ENCODE results near the gene BSCL2. TPM values are rescaled to one million over a fixed set of nuclear protein-coding genes. Genes with fewer than 3 reads are reported as not detected.
"Not testable (repeated sequence)": the region's sequence is repeated elsewhere in the genome, so short reads cannot be mapped to it uniquely, and the experiment has no call there.

Gene BSCL2
- total and polyA plus RNA-seq, 4 donors, result 147 to 261 (median 201) TPM

DNA sequence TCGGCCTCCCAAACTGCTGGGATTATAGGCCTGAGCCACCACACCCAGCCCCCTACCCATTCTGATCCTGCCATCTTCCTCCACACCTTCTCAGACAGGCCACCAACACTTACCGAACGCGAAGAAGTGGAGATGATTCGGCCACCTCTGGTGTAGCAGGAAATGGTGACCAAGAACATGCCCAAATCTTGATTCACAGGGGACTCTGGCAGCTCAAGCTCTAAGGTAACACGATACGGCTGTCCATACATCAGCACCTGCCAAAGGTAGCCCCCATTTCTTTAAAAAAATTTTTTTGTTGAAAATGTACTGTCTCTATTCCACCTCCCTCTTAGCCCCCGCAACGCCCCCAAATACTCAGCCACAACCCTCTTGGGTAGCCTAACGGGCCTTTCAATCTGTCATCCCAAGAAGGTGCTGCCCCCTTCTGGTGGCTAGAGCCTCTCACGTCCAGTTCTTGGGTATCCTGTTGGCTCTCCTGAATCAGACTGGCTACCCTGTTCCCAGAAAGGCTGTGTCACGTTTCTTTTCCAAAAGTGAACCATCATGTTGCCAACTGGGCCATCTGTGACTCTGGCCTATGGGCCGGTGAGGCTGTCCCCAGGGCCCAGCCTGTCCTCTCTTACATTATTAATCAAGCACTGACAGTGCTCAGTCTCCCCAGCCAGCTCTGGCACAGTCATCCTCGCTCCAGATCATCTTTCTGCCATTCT is 12.6 kb downstream of the BSCL2 start:
- peak in 4 of 6 donors; percentile 47 to 89 (median 72) for DNase-seq (ENCODE audit: low read depth in 4 of 6, low spot score in 6 of 6)
- Histone ChIP-seq H3K27me3 (ENCODE audit: control insufficient read depth, insufficient read depth, low read length) (no peaks in the 10 kb centered on the region), H3K4me3 (ENCODE audit: low read depth, low read length) (no peak overlapping the region), H3K36me3 (ENCODE audit: control insufficient read depth, insufficient read depth, low read length) (peaks cover 64% of the 10 kb centered on the region), H3K9me3 (ENCODE audit: control insufficient read depth, insufficient read depth, low read length) (no peaks in the 10 kb centered on the region), H3K27ac (ENCODE audit: low read depth, low read length) (no peak overlapping the region), H3K4me1 (ENCODE audit: control insufficient read depth, insufficient read depth, low read length) (peaks cover 7% of the 10 kb centered on the region)
- WGBS (ENCODE audit: insufficient coverage), result 52% methylated on average over 12 of the region's 14 CpGs

DNA sequence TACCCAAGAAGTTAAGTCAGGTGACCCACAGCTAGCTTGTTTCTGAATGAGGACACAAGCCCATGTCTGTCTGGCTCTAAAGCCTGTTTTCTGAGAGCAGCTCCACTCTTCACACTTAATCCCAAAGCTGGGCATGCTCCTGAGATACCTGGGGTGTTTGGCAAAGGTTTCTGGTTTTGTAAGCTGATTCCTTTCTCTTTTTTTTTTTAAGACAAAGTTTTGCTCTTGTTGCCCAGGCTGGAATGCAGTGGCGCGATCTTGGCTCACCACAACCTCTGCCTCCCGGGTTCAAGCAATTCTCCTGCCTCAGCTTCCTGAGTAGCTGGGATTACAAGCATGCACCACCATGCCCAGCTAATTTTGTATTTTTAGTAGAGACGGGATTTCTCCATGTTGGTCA is 13.6 kb downstream of the BSCL2 start:
- not testable (repeated sequence) for H3K27ac ChIP-seq (ENCODE audit: low read depth, low read length); DNase-seq (ENCODE audit: low read depth in 4 of 6, low spot score in 6 of 6); H3K4me1 ChIP-seq (ENCODE audit: control insufficient read depth, insufficient read depth, low read length); H3K27me3 ChIP-seq (ENCODE audit: control insufficient read depth, insufficient read depth, low read length); H3K9me3 ChIP-seq (ENCODE audit: control insufficient read depth, insufficient read depth, low read length); H3K4me3 ChIP-seq (ENCODE audit: low read depth, low read length)
- no CpG with 5 or more reads among the region's 4 CpGs for WGBS (ENCODE audit: insufficient coverage)
- peaks cover 68% of the 10 kb centered on the region for H3K36me3 ChIP-seq (ENCODE audit: control insufficient read depth, insufficient read depth, low read length)

- no peaks in the 10 kb centered on the region for H3K9me3 ChIP-seq (ENCODE audit: control insufficient read depth, insufficient read depth, low read length)
- H3K4me3 ChIP-seq (ENCODE audit: low read depth, low read length), result peak within 1 kb of the TSS; percentile 12
- H3K27me3 ChIP-seq (ENCODE audit: control insufficient read depth, insufficient read depth, low read length), result peaks cover 11% of the 10 kb centered on the region
- peaks cover 10% of the 10 kb centered on the region for H3K4me1 ChIP-seq (ENCODE audit: control insufficient read depth, insufficient read depth, low read length)
- DNase-seq (ENCODE audit: low read depth in 4 of 6, low spot score in 6 of 6), result peak in 1 of 6 donors; percentile 47
- H3K36me3 ChIP-seq (ENCODE audit: control insufficient read depth, insufficient read depth, low read length), result peaks cover 57% of the 10 kb centered on the region
- WGBS (ENCODE audit: insufficient coverage), result 62% methylated on average over 6 of the region's 11 CpGs
- H3K27ac ChIP-seq (ENCODE audit: low read depth, low read length), result peak within 1 kb of the TSS; percentile 50
Observed at GRCh38 chr11:62689421-62690183, 17.6 kb downstream of the BSCL2 start, which contains the start of gene LRRN4CL. LRRN4CL (minus strand) TSS chr11:62689530; CDS start chr11:62688508, 1,022 bp downstream.

DNA sequence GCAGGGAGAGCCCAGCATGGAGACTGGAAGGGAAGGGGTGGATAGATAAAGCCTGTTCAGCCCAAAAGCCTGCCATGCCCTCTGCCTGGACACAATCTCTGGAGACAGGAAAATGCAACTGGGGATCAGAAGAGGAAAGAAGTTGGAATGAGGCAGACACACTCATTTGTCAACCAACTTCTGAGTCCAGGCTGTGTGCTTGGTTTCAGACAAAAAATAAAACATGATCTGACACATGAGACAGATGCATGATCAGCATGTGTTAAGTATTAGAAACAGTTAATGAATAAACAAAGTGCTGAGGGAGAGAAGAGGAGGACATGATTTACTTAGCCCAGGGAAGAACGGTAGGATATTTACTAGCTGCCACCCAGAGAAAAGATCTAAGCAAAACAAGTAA is 18.7 kb downstream of the BSCL2 start:
- H3K36me3 ChIP-seq (ENCODE audit: control insufficient read depth, insufficient read depth, low read length), result peaks cover 49% of the 10 kb centered on the region
- no CpG with 5 or more reads among the region's 1 CpG for WGBS (ENCODE audit: insufficient coverage)
- no peak for DNase-seq (ENCODE audit: low read depth in 4 of 6, low spot score in 6 of 6)
- peak overlapping the region; percentile 50 for H3K27ac ChIP-seq (ENCODE audit: low read depth, low read length)
- H3K4me3 ChIP-seq (ENCODE audit: low read depth, low read length), result peak overlapping the region; percentile 12
- H3K4me1 ChIP-seq (ENCODE audit: control insufficient read depth, insufficient read depth, low read length), result peaks cover 10% of the 10 kb centered on the region
- peaks cover 11% of the 10 kb centered on the region for H3K27me3 ChIP-seq (ENCODE audit: control insufficient read depth, insufficient read depth, low read length)
- no peaks in the 10 kb centered on the region for H3K9me3 ChIP-seq (ENCODE audit: control insufficient read depth, insufficient read depth, low read length)

- no peak for DNase-seq (ENCODE audit: low read depth in 4 of 6, low spot score in 6 of 6)
- 18% methylated on average over 74 of the region's 74 CpGs for WGBS (ENCODE audit: insufficient coverage)
- no peak overlapping the region for H3K27ac ChIP-seq (ENCODE audit: low read depth, low read length)
Observed at GRCh38 chr11:62687508-62688396, 19.5 kb downstream of the BSCL2 start.

DNA sequence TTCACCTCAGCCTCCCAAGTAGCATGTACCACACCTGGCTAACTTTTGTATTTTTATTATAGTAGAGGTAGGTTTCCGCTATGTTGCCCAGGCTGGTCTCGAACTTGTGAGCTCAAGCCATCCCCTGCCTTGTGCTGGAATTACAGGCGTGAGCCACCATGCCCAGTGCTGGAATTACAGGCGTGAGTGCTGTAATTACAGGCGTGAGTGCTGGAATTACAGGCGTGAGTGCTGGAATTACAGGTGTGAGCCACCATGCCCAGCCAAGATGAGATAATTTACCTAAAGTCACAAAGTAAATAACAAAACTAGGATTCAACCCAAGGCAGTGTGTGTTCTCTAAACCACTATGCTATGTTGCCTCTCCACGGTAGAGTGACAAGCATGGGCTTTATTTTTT is 24.7 kb downstream of the BSCL2 start:
- no peak overlapping the region for H3K4me3 ChIP-seq (ENCODE audit: low read depth, low read length)
- H3K9me3 ChIP-seq (ENCODE audit: control insufficient read depth, insufficient read depth, low read length), result no peaks in the 10 kb centered on the region
- DNase-seq (ENCODE audit: low read depth in 4 of 6, low spot score in 6 of 6), result no peak
- H3K27me3 ChIP-seq (ENCODE audit: control insufficient read depth, insufficient read depth, low read length), result peaks cover 2% of the 10 kb centered on the region
- no peaks in the 10 kb centered on the region for H3K36me3 ChIP-seq (ENCODE audit: control insufficient read depth, insufficient read depth, low read length)
- 94% methylated on average over 4 of the region's 7 CpGs for WGBS (ENCODE audit: insufficient coverage)
- no peak overlapping the region for H3K27ac ChIP-seq (ENCODE audit: low read depth, low read length)
- peaks cover 18% of the 10 kb centered on the region for H3K4me1 ChIP-seq (ENCODE audit: control insufficient read depth, insufficient read depth, low read length)

More at GRCh38 chr11:62687508-62688396, 19.5 kb downstream of the BSCL2 start:
- peaks cover 10% of the 10 kb centered on the region for H3K4me1 ChIP-seq (ENCODE audit: control insufficient read depth, insufficient read depth, low read length)
- peak overlapping the region; percentile 12 for H3K4me3 ChIP-seq (ENCODE audit: low read depth, low read length)
- H3K27me3 ChIP-seq (ENCODE audit: control insufficient read depth, insufficient read depth, low read length), result peaks cover 11% of the 10 kb centered on the region
- H3K9me3 ChIP-seq (ENCODE audit: control insufficient read depth, insufficient read depth, low read length), result no peaks in the 10 kb centered on the region
- peaks cover 42% of the 10 kb centered on the region for H3K36me3 ChIP-seq (ENCODE audit: control insufficient read depth, insufficient read depth, low read length)

DNA sequence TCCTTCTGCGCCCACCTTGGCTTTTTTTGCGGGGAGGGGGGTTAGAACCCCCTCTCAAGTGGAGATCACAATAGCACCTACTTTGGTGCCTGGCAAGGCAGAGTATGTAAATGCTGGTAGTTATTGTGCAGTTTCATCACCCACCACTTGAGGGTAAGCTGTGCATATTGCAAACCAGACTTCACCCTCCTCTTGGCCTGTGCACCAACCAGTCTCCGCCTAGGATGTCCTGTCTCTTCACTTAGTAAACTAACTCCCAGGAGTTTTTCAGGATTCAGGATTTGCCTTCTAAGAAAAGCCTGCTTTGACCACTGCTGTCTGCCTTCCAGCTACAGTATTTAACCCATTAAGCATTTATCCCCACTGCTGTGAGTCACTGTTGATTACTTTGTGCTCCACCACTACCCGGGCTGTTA is 26.4 kb downstream of the BSCL2 start:
- Histone ChIP-seq H3K27ac (ENCODE audit: low read depth, low read length) (no peak overlapping the region), H3K36me3 (ENCODE audit: control insufficient read depth, insufficient read depth, low read length) (peaks cover 12% of the 10 kb centered on the region), H3K4me3 (ENCODE audit: low read depth, low read length) (no peak overlapping the region), H3K27me3 (ENCODE audit: control insufficient read depth, insufficient read depth, low read length) (no peaks in the 10 kb centered on the region), H3K4me1 (ENCODE audit: control insufficient read depth, insufficient read depth, low read length) (peaks cover 20% of the 10 kb centered on the region), H3K9me3 (ENCODE audit: control insufficient read depth, insufficient read depth, low read length) (no peaks in the 10 kb centered on the region)
- 22% methylated on average over 1 of the region's 4 CpGs for WGBS (ENCODE audit: insufficient coverage)
- peak in 2 of 6 donors; percentile 19 to 49 for DNase-seq (ENCODE audit: low read depth in 4 of 6, low spot score in 6 of 6)

GRCh38 chr11:62678770-62679696 is 28.2 kb downstream of the BSCL2 start, which contains the start of gene UBXN1:
UBXN1 (minus strand) TSS chr11:62679073; CDS start chr11:62678923, 150 bp downstream.
- Histone ChIP-seq H3K9me3 (ENCODE audit: control insufficient read depth, insufficient read depth, low read length) (no peaks in the 10 kb centered on the region), H3K36me3 (ENCODE audit: control insufficient read depth, insufficient read depth, low read length) (peaks cover 23% of the 10 kb centered on the region), H3K27me3 (ENCODE audit: control insufficient read depth, insufficient read depth, low read length) (no peaks in the 10 kb centered on the region), H3K4me3 (ENCODE audit: low read depth, low read length) (peak within 1 kb of the TSS; percentile 99), H3K4me1 (ENCODE audit: control insufficient read depth, insufficient read depth, low read length) (peaks cover 20% of the 10 kb centered on the region), H3K27ac (ENCODE audit: low read depth, low read length) (peak within 1 kb of the TSS; percentile 93)
- WGBS (ENCODE audit: insufficient coverage), result 2% methylated on average over 49 of the region's 55 CpGs
- peak in 5 of 6 donors; percentile 73 to 97 (median 87) for DNase-seq (ENCODE audit: low read depth in 4 of 6, low spot score in 6 of 6)

Data from spinal cord (tissue), 10 donors.